H1 (cell line): ENCODE results near the gene GADD45GIP1.

Experiments
- CTCF ChIP-seq, 3 experiments: IDR thresholded peaks; 1 replicate in 2 of 3; 2 replicates in 1 of 3; pipeline versions ENCODE4 v1.5.1 to v1.6.1; 2011; ENCODE audit warnings: low read length in 3 of 3, mild to moderate bottlenecking in 3 of 3, inconsistent platforms in 2 of 3, low read depth in 1 of 3, moderate library complexity in 1 of 3; ENCODE audit not compliant: insufficient read depth in 1 of 3; ENCODE audit errors: control extremely low read depth in 1 of 3
- EGR1 ChIP-seq: IDR thresholded peaks from 2 replicates; pipeline ENCODE4 v1.6.1; 2011; ENCODE audit warnings: low read depth, low read length, borderline replicate concordance
- EP300 ChIP-seq, 2 experiments: IDR thresholded peaks; 1 replicate in 1 of 2; 2 replicates in 1 of 2; pipeline ENCODE4 v1.6.1; 2011 to 2012; ENCODE audit warnings: low read depth in 2 of 2, low read length in 2 of 2, mild to moderate bottlenecking in 2 of 2, borderline replicate concordance in 1 of 2, inconsistent platforms in 1 of 2, moderate library complexity in 1 of 2
- EZH2 ChIP-seq: fragments of 200-600 bp; sonication (generic); IDR thresholded peaks from 2 replicates; pipeline ENCODE4 v1.7.1; 2012; ENCODE audit warnings: low read depth, mild to moderate bottlenecking, moderate library complexity, low read length, inconsistent platforms; ENCODE audit not compliant: severe bottlenecking
- POLR2A ChIP-seq, 2 experiments: IDR thresholded peaks; 1 replicate in 1 of 2; 2 replicates in 1 of 2; pipeline ENCODE4 v1.6.1; 2011; ENCODE audit warnings: low read depth in 2 of 2, low read length in 2 of 2, mild to moderate bottlenecking in 2 of 2; ENCODE audit errors: control extremely low read depth in 1 of 2
- POLR2AphosphoS5 ChIP-seq: IDR thresholded peaks from 2 replicates; pipeline ENCODE4 v1.6.1; 2011; ENCODE audit warnings: low read depth, low read length
- RAD21 ChIP-seq, 2 experiments: IDR thresholded peaks in 1 of 2; conservative IDR thresholded peaks in 1 of 2; 2 replicates each; pipeline ENCODE4 v1.6.1; 2011; ENCODE audit warnings: low read depth in 2 of 2, low read length in 2 of 2, improper control_type of control experiment in 1 of 2, inconsistent platforms in 1 of 2, mild to moderate bottlenecking in 1 of 2, moderate library complexity in 1 of 2
- TBP ChIP-seq: IDR thresholded peaks from 2 replicates; pipeline ENCODE4 v1.6.1; 2011; ENCODE audit warnings: low read depth, low read length, improper control_type of control experiment
- YY1 ChIP-seq: IDR thresholded peaks from 2 replicates; pipeline ENCODE4 v1.6.1; 2011; ENCODE audit warnings: low read depth, mild to moderate bottlenecking, low read length
- TF ChIP-seq, protein P1 (sequence below): IDR thresholded peaks from 2 replicates; pipeline ENCODE4 v1.6.1; 2011; ENCODE audit warnings: low read length, improper control_type of control experiment

DNA sequence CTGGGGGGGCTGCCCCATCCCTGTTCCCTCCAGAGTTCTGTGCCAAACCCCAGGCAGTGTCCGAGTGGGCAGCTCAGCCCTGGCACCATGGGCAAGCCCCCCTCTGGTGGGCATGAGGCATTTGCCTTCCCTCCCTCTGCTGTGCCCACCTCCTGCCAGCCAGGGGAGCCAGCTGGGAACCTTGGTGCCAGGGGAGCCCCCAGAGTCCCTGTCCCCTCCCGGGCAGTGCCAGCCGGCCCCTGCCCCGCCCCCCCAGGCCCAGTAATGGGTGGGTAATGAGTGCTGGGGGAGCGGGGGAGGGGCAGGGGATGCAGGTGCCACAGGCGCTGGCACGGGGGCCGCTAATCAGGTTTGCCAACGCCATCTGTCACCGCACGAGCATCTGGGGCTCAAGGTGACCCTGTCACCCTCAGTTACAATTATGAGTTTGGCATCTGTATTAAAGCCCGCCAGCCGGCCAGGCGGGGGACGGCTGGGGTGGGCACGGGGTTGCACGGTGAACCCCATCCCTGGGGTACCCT, 18.3 kb upstream of the GADD45GIP1 start:
- TF ChIP-seq YY1 (no peak), POLR2A (IDR thresholded peaks at IDR 0.05; ENCODE audit: control extremely low read depth in 1 of 2, low read depth in 2 of 2, low read length in 2 of 2) (no peak), TBP (no peak), RAD21 (IDR thresholded peaks at IDR 0.05 in 1 of 2, conservative IDR thresholded peaks at IDR 0.05 in 1 of 2; ENCODE audit: low read depth in 2 of 2, low read length in 2 of 2) (no peak), CTCF (IDR thresholded peaks at IDR 0.05; ENCODE audit: control extremely low read depth in 1 of 3, insufficient read depth in 1 of 3, low read depth in 1 of 3, low read length in 3 of 3) (no peak), EP300 (IDR thresholded peaks at IDR 0.05; ENCODE audit: borderline replicate concordance in 1 of 2, low read depth in 2 of 2, low read length in 2 of 2) (no peak), POLR2AphosphoS5 (no peak), EZH2 (no peak), EGR1 (no peak)
- TF ChIP-seq, protein P1, sequence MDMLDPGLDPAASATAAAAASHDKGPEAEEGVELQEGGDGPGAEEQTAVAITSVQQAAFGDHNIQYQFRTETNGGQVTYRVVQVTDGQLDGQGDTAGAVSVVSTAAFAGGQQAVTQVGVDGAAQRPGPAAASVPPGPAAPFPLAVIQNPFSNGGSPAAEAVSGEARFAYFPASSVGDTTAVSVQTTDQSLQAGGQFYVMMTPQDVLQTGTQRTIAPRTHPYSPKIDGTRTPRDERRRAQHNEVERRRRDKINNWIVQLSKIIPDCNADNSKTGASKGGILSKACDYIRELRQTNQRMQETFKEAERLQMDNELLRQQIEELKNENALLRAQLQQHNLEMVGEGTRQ, result no peak
